HUES64 (cell line): ENCODE data around the gene TMEM30B.
"Not testable (repeated sequence)": the region's sequence is repeated elsewhere in the genome, so short reads cannot be mapped to it uniquely, and the experiment has no call there.

ENCODE experiments used
- H3K27ac ChIP-seq: 2 replicates; pipeline ENCODE4 v1.7.0; 2013; ENCODE audit warnings: low read depth, low read length, inconsistent platforms
- H3K27me3 ChIP-seq: 2 replicates; pipeline ENCODE4 v1.6.1; 2013; ENCODE audit warnings: mild to moderate bottlenecking, low read length; ENCODE audit not compliant: insufficient read depth
- H3K36me3 ChIP-seq: 2 replicates; pipeline ENCODE4 v1.6.1; 2013; ENCODE audit warnings: mild to moderate bottlenecking, low read length; ENCODE audit not compliant: insufficient read depth
- H3K4me1 ChIP-seq: 2 replicates; pipeline ENCODE4 v1.6.1; 2013; ENCODE audit warnings: mild to moderate bottlenecking, low read length, moderate library complexity; ENCODE audit not compliant: insufficient read depth
- H3K4me3 ChIP-seq: 2 replicates; pipeline ENCODE4 v1.5.1; 2013; ENCODE audit warnings: mild to moderate bottlenecking, low read length, moderate library complexity
- H3K9ac ChIP-seq: 2 replicates; pipeline ENCODE4 v1.6.1; 2013; ENCODE audit warnings: mild to moderate bottlenecking, low read depth, low read length
- H3K9me3 ChIP-seq: 2 replicates; pipeline ENCODE4 v1.6.1; 2013; ENCODE audit warnings: low read depth, low read length; ENCODE audit not compliant: insufficient read depth
- WGBS: fragments of 150-250, 120-280 bp; methylation state at CpG from one replicate; pipeline ENCODE4 v1.1.7; 2013; ENCODE audit warnings: missing lambda C conversion rate; 5-methylcytosine and 5-hydroxymethylcytosine counted together

The TMEM30B gene

GRCh38 chr14:61321385-61322010, 40.4 kb upstream of the TMEM30B start, which contains the start of gene PRKCH:
TSS of gene PRKCH (plus strand) at chr14:61321579. CDS start at chr14:61322102, 523 bp downstream.
- no peak within 1 kb of the TSS for H3K27ac ChIP-seq
- H3K4me1 ChIP-seq = no peaks in the 10 kb centered on the region; the same call in 1 of the 2 replicates
- H3K27me3 ChIP-seq = peaks cover 46% of the 10 kb centered on the region
- 1% methylated on average over 66 of the region's 66 CpGs for WGBS
- H3K9ac ChIP-seq = peak within 1 kb of the TSS; percentile 47; the same call in 1 of the 2 replicates
- H3K4me3 ChIP-seq = peak within 1 kb of the TSS; percentile 60
- H3K36me3 ChIP-seq = no peaks in the 10 kb centered on the region
- H3K9me3 ChIP-seq = 0 out of 2 replicates have a peak, but pooled peaks cover 5% of the 10 kb centered on the region

GRCh38 chr14:61320806-61321384, 39.8 kb upstream of the TMEM30B start:
- peaks cover 46% of the 10 kb centered on the region for H3K27me3 ChIP-seq

GRCh38 chr14:61320170-61320569, 39.0 kb upstream of the TMEM30B start:
- H3K27me3 ChIP-seq = peaks cover 46% of the 10 kb centered on the region
- 92% methylated on average over 16 of the region's 16 CpGs for WGBS
- H3K27ac ChIP-seq = not testable (repeated sequence)

More at GRCh38 chr14:61320806-61321384, 39.8 kb upstream of the TMEM30B start:
- Histone ChIP-seq H3K27ac (no peak overlapping the region), H3K36me3 (no peaks in the 10 kb centered on the region), H3K9me3 (0 out of 2 replicates have a peak, but pooled peaks cover 1% of the 10 kb centered on the region), H3K4me1 (no peaks in the 10 kb centered on the region; the same call in 1 of the 2 replicates), H3K9ac (peak overlapping the region; percentile 47; the same call in 1 of the 2 replicates), H3K4me3 (peak overlapping the region; percentile 60)
- 33% methylated on average over 29 of the region's 29 CpGs for WGBS

GRCh38 chr14:61319706-61320105, 38.6 kb upstream of the TMEM30B start:
- Histone ChIP-seq H3K36me3 (no peaks in the 10 kb centered on the region), H3K4me1 (no peaks in the 10 kb centered on the region; the same call in 1 of the 2 replicates), H3K27me3 (peaks cover 46% of the 10 kb centered on the region), H3K4me3 (no peak overlapping the region), H3K9ac (no peak overlapping the region), H3K9me3 (no peaks in the 10 kb centered on the region), H3K27ac (no peak overlapping the region)
- WGBS = 85% methylated on average over 6 of the region's 6 CpGs

More at GRCh38 chr14:61320170-61320569, 39.0 kb upstream of the TMEM30B start:
- not testable (repeated sequence) for H3K9me3 ChIP-seq, H3K4me1 ChIP-seq, H3K9ac ChIP-seq, H3K4me3 ChIP-seq, H3K36me3 ChIP-seq

GRCh38 chr14:61319086-61319485, 37.9 kb upstream of the TMEM30B start:
- Histone ChIP-seq H3K4me1 (no peaks in the 10 kb centered on the region; the same call in 1 of the 2 replicates), H3K9ac (no peak overlapping the region), H3K27ac (no peak overlapping the region), H3K27me3 (peaks cover 44% of the 10 kb centered on the region), H3K4me3 (no peak overlapping the region), H3K9me3 (no peaks in the 10 kb centered on the region), H3K36me3 (no peaks in the 10 kb centered on the region)
- 87% methylated on average over 3 of the region's 3 CpGs for WGBS

GRCh38 chr14:61315313-61315712, 34.2 kb upstream of the TMEM30B start:
- Histone ChIP-seq H3K4me3 (no peak overlapping the region), H3K27ac (no peak overlapping the region), H3K27me3 (peaks cover 6% of the 10 kb centered on the region; the same call in 1 of the 2 replicates), H3K9ac (no peak overlapping the region), H3K36me3 (no peaks in the 10 kb centered on the region), H3K4me1 (no peaks in the 10 kb centered on the region), H3K9me3 (peaks cover 18% of the 10 kb centered on the region)
- 100% methylated on average over 3 of the region's 4 CpGs for WGBS

GRCh38 chr14:61308701-61309100, 27.6 kb upstream of the TMEM30B start:
- not testable (repeated sequence) for H3K4me3 ChIP-seq, H3K9ac ChIP-seq, H3K4me1 ChIP-seq, H3K27ac ChIP-seq, H3K36me3 ChIP-seq, H3K27me3 ChIP-seq
- WGBS = 91% methylated on average over 3 of the region's 4 CpGs
- H3K9me3 ChIP-seq = peaks cover 20% of the 10 kb centered on the region

- no peaks in the 10 kb centered on the region for H3K27me3 ChIP-seq
- peaks cover 15% of the 10 kb centered on the region for H3K9me3 ChIP-seq
- no peak overlapping the region for H3K9ac ChIP-seq
- H3K27ac ChIP-seq = no peak overlapping the region
- 56% methylated on average over 3 of the region's 3 CpGs for WGBS
- no peaks in the 10 kb centered on the region for H3K36me3 ChIP-seq
- H3K4me3 ChIP-seq = no peak overlapping the region
- no peaks in the 10 kb centered on the region for H3K4me1 ChIP-seq
Observed at GRCh38 chr14:61308198-61308597, 27.1 kb upstream of the TMEM30B start.

GRCh38 chr14:61304688-61305087, 23.6 kb upstream of the TMEM30B start:
- Histone ChIP-seq H3K4me1 (peaks cover 12% of the 10 kb centered on the region; the same call in 1 of the 2 replicates), H3K4me3 (no peak overlapping the region), H3K36me3 (no peaks in the 10 kb centered on the region), H3K27me3 (no peaks in the 10 kb centered on the region), H3K9ac (no peak overlapping the region), H3K27ac (no peak overlapping the region), H3K9me3 (no peaks in the 10 kb centered on the region)
- WGBS = 92% methylated on average over 2 of the region's 2 CpGs

GRCh38 chr14:61300754-61301153, 19.6 kb upstream of the TMEM30B start:
- Histone ChIP-seq H3K4me1 (peaks cover 17% of the 10 kb centered on the region), H3K27ac (no peak overlapping the region), H3K36me3 (no peaks in the 10 kb centered on the region), H3K27me3 (no peaks in the 10 kb centered on the region), H3K9me3 (no peaks in the 10 kb centered on the region), H3K4me3 (no peak overlapping the region), H3K9ac (no peak overlapping the region)
- 79% methylated on average over 7 of the region's 7 CpGs for WGBS

- Histone ChIP-seq H3K4me1 (peaks cover 17% of the 10 kb centered on the region), H3K27me3 (no peaks in the 10 kb centered on the region), H3K27ac (no peak overlapping the region), H3K9ac (no peak overlapping the region), H3K4me3 (no peak overlapping the region), H3K9me3 (no peaks in the 10 kb centered on the region), H3K36me3 (no peaks in the 10 kb centered on the region)
- WGBS = 51% methylated on average over 2 of the region's 2 CpGs
Observed at GRCh38 chr14:61300209-61300608, 19.1 kb upstream of the TMEM30B start.
